HEK293T (cell line): ENCODE measurements around the gene DSTYK.

Experiments
- CTCF ChIA-PET: fragments of 350-600 bp; formaldehyde crosslinking; extraction: SDS; loops from one replicate; lab custom pipeline; 2021; ENCODE audit warnings: antibody characterized with exemption, inconsistent platforms; lab: Yijun Ruan, JAX
- POLR2A ChIA-PET: fragments of 350-600 bp; formaldehyde crosslinking; extraction: SDS; loops from one replicate; lab custom pipeline; 2020; ENCODE audit warnings: antibody characterized with exemption, inconsistent platforms; lab: Yijun Ruan, JAX
- DNase-seq: peaks from one replicate; pipeline ENCODE4 v3.0.0; 2012; ENCODE audit warnings: mixed read lengths; ENCODE audit errors: extremely low spot score
- ARNT ChIP-seq: fragments of 450-650 bp; IDR thresholded peaks from 2 replicates; pipeline ENCODE4 v1.6.1; 2017; ENCODE audit warnings: mild to moderate bottlenecking
- BHLHE40 ChIP-seq: fragments of 450-650 bp; IDR thresholded peaks from 2 replicates; pipeline ENCODE4 v1.6.1; 2016; ENCODE audit warnings: mild to moderate bottlenecking, moderate library complexity, borderline replicate concordance
- CTBP1 ChIP-seq: fragments of 450-650 bp; IDR thresholded peaks from 2 replicates; pipeline ENCODE4 v1.6.1; 2016; ENCODE audit warnings: borderline replicate concordance
- ELF4 ChIP-seq: fragments of 450-650 bp; IDR thresholded peaks from 2 replicates; pipeline ENCODE4 v1.6.1; 2017; ENCODE audit warnings: antibody characterized with exemption
- FOXA1 ChIP-seq: fragments of 450-650 bp; IDR thresholded peaks from 2 replicates; pipeline ENCODE4 v1.6.1; 2016; ENCODE audit warnings: mild to moderate bottlenecking
- FOXK2 ChIP-seq: fragments of 450-650 bp; IDR thresholded peaks from 2 replicates; pipeline ENCODE4 v1.6.1; 2016; ENCODE audit warnings: mild to moderate bottlenecking
- FOXM1 ChIP-seq: fragments of 450-650 bp; IDR thresholded peaks from 2 replicates; pipeline ENCODE4 v1.6.1; 2017; ENCODE audit warnings: mild to moderate bottlenecking, borderline replicate concordance
- HDGF ChIP-seq: fragments of 450-650 bp; IDR thresholded peaks from 2 replicates; pipeline ENCODE4 v1.6.1; 2017; ENCODE audit warnings: antibody characterized with exemption, borderline replicate concordance
- L3MBTL2 ChIP-seq: fragments of 450-650 bp; conservative IDR thresholded peaks from 2 replicates; pipeline ENCODE4 v1.6.1; 2016; ENCODE audit warnings: mild to moderate bottlenecking
- LEF1 ChIP-seq: fragments of 450-650 bp; IDR thresholded peaks from 2 replicates; pipeline ENCODE4 v1.6.1; 2017; ENCODE audit warnings: mild to moderate bottlenecking, borderline replicate concordance
- NFRKB ChIP-seq: fragments of 450-650 bp; IDR thresholded peaks from 2 replicates; pipeline ENCODE4 v1.6.1; 2016; ENCODE audit warnings: mild to moderate bottlenecking, moderate library complexity
- PKNOX1 ChIP-seq: fragments of 450-650 bp; IDR thresholded peaks from 2 replicates; pipeline ENCODE4 v1.6.1; 2016
- SP1 ChIP-seq: fragments of 450-650 bp; IDR thresholded peaks from 2 replicates; pipeline ENCODE4 v1.6.1; 2017
- SUZ12 ChIP-seq: fragments of 450-650 bp; IDR thresholded peaks from 2 replicates; pipeline ENCODE4 v1.6.1; 2016; ENCODE audit warnings: mild to moderate bottlenecking
- TARDBP ChIP-seq: fragments of 450-650 bp; IDR thresholded peaks from 2 replicates; pipeline ENCODE4 v1.6.1; 2016
- ZNF384 ChIP-seq: fragments of 450-650 bp; IDR thresholded peaks from 2 replicates; pipeline ENCODE4 v1.6.1; 2016

Gene DSTYK

DNA sequence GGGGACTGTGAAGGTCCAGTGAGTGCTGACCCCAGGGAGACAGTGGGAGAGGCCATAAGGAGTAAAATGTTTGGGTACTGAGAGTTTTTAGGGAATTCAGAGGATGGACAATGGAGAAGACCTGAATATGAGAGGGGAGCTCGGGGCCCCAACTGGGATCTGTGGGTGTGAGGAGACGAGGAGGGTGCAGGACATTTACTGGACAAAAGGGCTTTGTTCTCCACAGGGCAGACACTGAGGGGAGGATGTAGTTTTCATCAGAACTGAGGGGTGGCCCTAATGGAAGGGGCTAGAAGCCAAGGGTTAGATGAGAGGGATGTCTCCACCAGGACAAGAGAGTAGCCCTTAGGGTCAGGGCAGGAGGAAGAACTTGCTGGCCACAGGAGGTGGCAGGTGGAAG lies 46.2 kb upstream of the DSTYK start:
- POLR2A ChIA-PET, result interaction anchor here (0.7 kb wide), 1 partner anchor 30 kb away, joined by 3 read pairs; the partner anchor contains the start of gene TMCC2
- no peak for DNase-seq
- CTCF ChIA-PET, result interaction anchor here (0.5 kb wide), 1 partner anchor 92 kb away, joined by 4 read pairs; no protein-coding TSS in a partner anchor
- no peak for TF ChIP-seq NFRKB
- TF ChIP-seq FOXA1, result no peak
- no peak for TF ChIP-seq ELF4
- no peak for TF ChIP-seq FOXK2
- TF ChIP-seq BHLHE40, result no peak

DNA sequence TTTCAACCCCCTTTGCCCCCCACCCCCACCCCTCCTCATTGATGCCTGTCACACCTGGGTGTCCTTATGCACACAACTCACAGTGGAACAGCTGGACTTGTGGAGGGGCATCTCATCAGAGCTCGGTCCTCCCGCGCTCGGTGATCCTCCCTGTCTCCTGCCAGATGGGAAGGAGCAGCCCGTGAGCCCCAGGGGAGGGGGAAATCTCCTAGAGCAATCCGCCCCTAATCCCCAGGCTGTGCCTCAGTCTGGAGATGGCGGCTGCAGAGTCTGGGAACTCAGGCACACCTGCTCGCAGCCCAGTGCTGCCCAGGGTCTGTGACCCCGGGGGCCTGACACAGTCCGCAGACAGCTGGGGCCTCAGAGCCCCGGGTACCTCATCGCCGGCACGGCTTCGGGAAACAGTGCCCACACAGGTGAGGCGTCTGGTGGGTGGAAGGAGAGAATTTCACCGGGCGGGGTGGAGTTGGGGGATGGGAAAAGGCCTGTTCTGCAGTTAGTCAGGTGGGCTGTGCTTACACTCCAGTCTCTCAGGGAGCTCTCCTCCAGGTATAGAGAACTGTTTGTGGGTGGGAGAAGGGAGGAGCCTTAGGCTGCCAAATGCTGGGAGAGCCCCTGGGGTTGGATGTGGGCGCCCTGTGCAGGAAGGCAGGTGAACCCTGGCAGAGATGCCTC lies 45.6 kb upstream of the DSTYK start:
- no peak for TF ChIP-seq SUZ12
- no peak for TF ChIP-seq FOXA1
- no peak for TF ChIP-seq SP1
- TF ChIP-seq LEF1, result no peak
- no peak for TF ChIP-seq NFRKB
- ChIA-PET CTCF (interaction anchor here (1.0 to 4.1 kb wide), 10 partner anchors 11 to 281 kb away, joined by 3 to 34 read pairs (median 6); partner anchors contain the start of gene TMCC2), POLR2A (interaction anchor here (2.9 kb wide), 1 partner anchor 29 kb away, joined by 16 read pairs; the partner anchor contains the start of gene TMCC2)
- DNase-seq, result no peak

- POLR2A ChIA-PET, result interaction anchor here (2.9 kb wide), 1 partner anchor 28 kb away, joined by 16 read pairs; the partner anchor contains the start of gene TMCC2
- TF ChIP-seq CTBP1 (no peak), NFRKB (no peak), SP1 (no peak), BHLHE40 (no peak), HDGF (no peak), ZNF384 (no peak), PKNOX1 (no peak), FOXA1 (no peak)
- CTCF ChIA-PET, result interaction anchor here (0.5 to 4.1 kb wide), 14 partner anchors 10 to 867 kb away, joined by 3 to 34 read pairs (median 6); partner anchors contain the start of gene TMCC2
- peak; percentile 90 for DNase-seq
These were observed 44.7 kb upstream of the DSTYK start for GRCh38 chr1:205255941-205256780.

- ChIA-PET CTCF (interaction anchor here (0.6 to 2.1 kb wide), 2 partner anchors 12 to 22 kb away, joined by 4 to 8 read pairs; no protein-coding TSS in a partner anchor), POLR2A (interaction anchor here (0.8 to 1.1 kb wide), 2 partner anchors 23 to 130 kb away, joined by 3 to 4 read pairs; partner anchors contain the start of gene RBBP5)
- DNase-seq, result no peak
- TF ChIP-seq ARNT (no peak), L3MBTL2 (no peak), PKNOX1 (no peak), ZNF384 (no peak), LEF1 (no peak), CTBP1 (no peak), TARDBP (no peak), FOXA1 (no peak), SP1 (no peak), FOXK2 (no peak), FOXM1 (no peak), ELF4 (no peak), SUZ12 (no peak), HDGF (no peak), BHLHE40 (no peak), NFRKB (no peak)
These were observed 40.1 kb upstream of the DSTYK start for GRCh38 chr1:205251576-205251975.

GRCh38 chr1:205250699-205251098 lies 39.2 kb upstream of the DSTYK start:
- no peak for TF ChIP-seq NFRKB
- no peak for TF ChIP-seq ZNF384
- no peak for TF ChIP-seq HDGF
- TF ChIP-seq TARDBP, result no peak
- TF ChIP-seq FOXM1, result no peak
- no peak for TF ChIP-seq LEF1
- TF ChIP-seq SUZ12, result no peak
- no peak for TF ChIP-seq FOXK2
- TF ChIP-seq L3MBTL2, result no peak
- TF ChIP-seq PKNOX1, result no peak
- DNase-seq, result no peak
- CTCF ChIA-PET, result interaction anchor here (2.1 kb wide), 1 partner anchor 21 kb away, joined by 8 read pairs; no protein-coding TSS in a partner anchor
- POLR2A ChIA-PET, result no interaction called here

DNA sequence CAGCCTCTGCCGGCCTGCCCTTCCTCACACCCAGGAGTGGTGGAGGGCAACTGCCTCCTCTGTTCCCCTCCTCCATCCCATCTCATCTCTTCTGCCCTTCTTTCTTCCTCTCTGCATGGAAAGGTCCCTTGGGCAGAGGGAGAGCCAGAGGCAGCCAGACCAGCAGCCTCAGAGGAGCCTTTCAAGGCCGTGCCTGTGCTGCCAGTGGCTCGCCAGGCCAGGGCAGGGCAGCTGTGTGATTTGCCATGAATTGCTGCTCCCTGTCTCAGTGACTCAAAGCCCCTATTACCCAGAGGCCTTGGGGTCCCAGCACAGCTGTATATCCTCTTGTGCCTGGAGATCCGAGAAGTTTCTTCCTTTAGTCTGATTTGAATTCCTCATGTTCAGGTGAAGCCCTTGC lies 38.1 kb upstream of the DSTYK start:
- CTCF ChIA-PET, result no interaction called here
- no peak for TF ChIP-seq FOXK2
- TF ChIP-seq NFRKB, result no peak
- TF ChIP-seq BHLHE40, result no peak
- TF ChIP-seq PKNOX1, result no peak
- TF ChIP-seq SP1, result no peak
- TF ChIP-seq HDGF, result no peak
- POLR2A ChIA-PET, result no interaction called here
- no peak for DNase-seq
